ENCODE measurements around the gene LOXL1. TPM values are rescaled to one million over a fixed set of nuclear protein-coding genes. Genes with fewer than 3 reads are reported as not detected.
A peak's percentile ranks its signal among the peaks of the same experiment; 100 is the strongest.

Gene LOXL1
- total RNA-seq, 4 donors from 2014 or later: 4.9 to 11.2 (median 5.7) TPM

GRCh38 chr15:73892446-73893226 lies 33.6 kb upstream of the LOXL1 start:
- H3K4me3 ChIP-seq: no peak overlapping the region
- in situ Hi-C loops (cut with MboI; ENCODE audit: low sequenced_read_pairs in 4 of 4): no loop called here
- no peak for TF ChIP-seq CTCF (IDR thresholded peaks at IDR 0.05 in 4 of 5, conservative IDR thresholded peaks at IDR 0.05 in 1 of 5)
- no peak for TF ChIP-seq POLR2A (IDR thresholded peaks at IDR 0.05)
- intact Hi-C loops (cut with DNase I; ENCODE audit: low total_unique reads): no loop called here
- no peak for DNase-seq
- H3K27me3 ChIP-seq: peaks cover 0 to 4% (median 0%) of the 10 kb centered on the region in 3 donors
- H3K4me1 ChIP-seq: no peaks in the 10 kb centered on the region
- no peaks in the 10 kb centered on the region for H3K9me3 ChIP-seq
- H3K36me3 ChIP-seq: no peaks in the 10 kb centered on the region
- ATAC-seq: no peak
- no peak overlapping the region for H3K27ac ChIP-seq

- intact Hi-C loops (cut with DNase I; ENCODE audit: low total_unique reads) (no loop called here), in situ Hi-C loops (cut with MboI; ENCODE audit: low sequenced_read_pairs in 4 of 4) (no loop called here)
- Histone ChIP-seq H3K4me1 (no peaks in the 10 kb centered on the region), H3K36me3 (no peaks in the 10 kb centered on the region), H3K27ac (no peak overlapping the region), H3K4me3 (no peak overlapping the region), H3K27me3 (peaks cover 0 to 4% (median 0%) of the 10 kb centered on the region in 3 donors), H3K9me3 (no peaks in the 10 kb centered on the region)
- no peak for DNase-seq
- TF ChIP-seq CTCF (IDR thresholded peaks at IDR 0.05 in 4 of 5, conservative IDR thresholded peaks at IDR 0.05 in 1 of 5): no peak
- no peak for TF ChIP-seq POLR2A (IDR thresholded peaks at IDR 0.05)
- no peak for ATAC-seq
Observed at GRCh38 chr15:73894133-73894814, 32.0 kb upstream of the LOXL1 start.

GRCh38 chr15:73897441-73898261 lies 28.6 kb upstream of the LOXL1 start:
- no peaks in the 10 kb centered on the region for H3K4me1 ChIP-seq
- ATAC-seq (peak in 1 of 2 donors; percentile 62), DNase-seq (peak in 1 of 2 donors; percentile 28)
- no peak overlapping the region for H3K27ac ChIP-seq
- no peak for TF ChIP-seq POLR2A (IDR thresholded peaks at IDR 0.05)
- peak; percentile 28 to 76 (median 51) for TF ChIP-seq CTCF (IDR thresholded peaks at IDR 0.05 in 4 of 5, conservative IDR thresholded peaks at IDR 0.05 in 1 of 5)
- intact Hi-C loops (cut with DNase I; ENCODE audit: low total_unique reads) (no loop called here), in situ Hi-C loops (cut with MboI; ENCODE audit: low sequenced_read_pairs in 4 of 4) (no loop called here)
- no peaks in the 10 kb centered on the region for H3K36me3 ChIP-seq
- H3K4me3 ChIP-seq: no peak overlapping the region
- peaks cover 0 to 4% (median 0%) of the 10 kb centered on the region in 3 donors for H3K27me3 ChIP-seq
- no peaks in the 10 kb centered on the region for H3K9me3 ChIP-seq

- no peaks in the 10 kb centered on the region for H3K36me3 ChIP-seq
- peaks cover 0 to 3% (median 0%) of the 10 kb centered on the region in 3 donors for H3K27me3 ChIP-seq
- H3K4me1 ChIP-seq: no peaks in the 10 kb centered on the region
- H3K9me3 ChIP-seq: no peaks in the 10 kb centered on the region
- intact Hi-C loops (cut with DNase I; ENCODE audit: low total_unique reads) (no loop called here), in situ Hi-C loops (cut with MboI; ENCODE audit: low sequenced_read_pairs in 4 of 4) (no loop called here)
- ATAC-seq (no peak), DNase-seq (no peak)
- H3K4me3 ChIP-seq: no peak overlapping the region
- no peak for TF ChIP-seq CTCF (IDR thresholded peaks at IDR 0.05 in 4 of 5, conservative IDR thresholded peaks at IDR 0.05 in 1 of 5)
- no peak overlapping the region for H3K27ac ChIP-seq
Observed at GRCh38 chr15:73899197-73900094, 26.8 kb upstream of the LOXL1 start.
